ENCODE results near the gene RFX7.

- TF ChIP-seq POLR2A (IDR thresholded peaks at IDR 0.05; ENCODE audit: low read depth, low read length) (no peak), CTCF (conservative IDR thresholded peaks at IDR 0.05; ENCODE audit: low read depth, low read length) (peak; percentile 36), RFX5 (IDR thresholded peaks at IDR 0.05; ENCODE audit: low read depth, low read length) (peak; percentile 60; the same call in 1 of the 2 replicates), USF2 (IDR thresholded peaks at IDR 0.05; ENCODE audit: low read depth, low read length) (no peak), BHLHE40 (IDR thresholded peaks at IDR 0.05; ENCODE audit: low read depth, low read length) (no peak), SMC3 (IDR thresholded peaks at IDR 0.05; ENCODE audit: low read depth, low read length) (peak; percentile 27; the same call in 1 of the 2 replicates), RCOR1 (IDR thresholded peaks at IDR 0.05; ENCODE audit: insufficient replicate concordance, low read length) (no peak), ELK1 (IDR thresholded peaks at IDR 0.05; ENCODE audit: borderline replicate concordance, low read depth, low read length) (no peak), MXI1 (IDR thresholded peaks at IDR 0.05; ENCODE audit: borderline replicate concordance, low read depth, low read length) (no peak), CEBPB (IDR thresholded peaks at IDR 0.05; ENCODE audit: low read depth, low read length) (no peak)
Measured at GRCh38 chr15:56249092-56249491, 5.4 kb upstream of the RFX7 start.
